WERI-Rb-1 (cell line): ENCODE measurements around the gene E4F1.

Experiments used
- DNase-seq: peaks from one replicate; pipeline ENCODE4 v3.0.0-alpha.2; 2020
- H3K27ac ChIP-seq: fragments of 250-450 bp; sonication (Bioruptor Pico); 2 replicates; pipeline ENCODE4 v1.5.1; 2020; ENCODE audit warnings: mild to moderate bottlenecking, moderate library complexity
- H3K27me3 ChIP-seq: fragments of 250-450 bp; sonication (Bioruptor Pico); 2 replicates; pipeline ENCODE4 v1.5.1; 2021; ENCODE audit warnings: mild to moderate bottlenecking, low read depth, moderate library complexity; ENCODE audit not compliant: insufficient read depth, severe bottlenecking
- H3K36me3 ChIP-seq: fragments of 250-450 bp; sonication (Bioruptor Pico); 2 replicates; pipeline ENCODE4 v1.5.1; 2020; ENCODE audit warnings: mild to moderate bottlenecking, moderate library complexity
- H3K4me3 ChIP-seq: 2 replicates; pipeline ENCODE4 v1.5.1; 2011; ENCODE audit warnings: low read depth, mild to moderate bottlenecking, control low read depth, low read length
- H3K9me3 ChIP-seq: fragments of 250-450 bp; sonication (Bioruptor Pico); 2 replicates; pipeline ENCODE4 v1.5.1; 2021; ENCODE audit warnings: mild to moderate bottlenecking, moderate library complexity; ENCODE audit not compliant: severe bottlenecking
- CTCF ChIP-seq: IDR thresholded peaks from 2 replicates; pipeline ENCODE4 v1.5.1; 2011; ENCODE audit warnings: low read depth, mild to moderate bottlenecking, control low read depth, inconsistent platforms, low read length

Gene E4F1

GRCh38 chr16:2205967-2206313, 17.5 kb upstream of the E4F1 start:
- peaks cover 44% of the 10 kb centered on the region for H3K36me3 ChIP-seq
- no peak for DNase-seq
- H3K9me3 ChIP-seq: no peaks in the 10 kb centered on the region
- peak overlapping the region; percentile 73 for H3K4me3 ChIP-seq
- no peaks in the 10 kb centered on the region for H3K27me3 ChIP-seq
- TF ChIP-seq CTCF: no peak
- peak overlapping the region; percentile 99 for H3K27ac ChIP-seq

- no peak for TF ChIP-seq CTCF
These were observed 17.0 kb upstream of the E4F1 start for GRCh38 chr16:2206420-2206779.

GRCh38 chr16:2206780-2207433, 16.5 kb upstream of the E4F1 start:
- Histone ChIP-seq H3K27ac (peak overlapping the region; percentile 99), H3K9me3 (no peaks in the 10 kb centered on the region), H3K36me3 (peaks cover 50% of the 10 kb centered on the region), H3K27me3 (no peaks in the 10 kb centered on the region), H3K4me3 (no peak overlapping the region)
- TF ChIP-seq CTCF: no peak
- no peak for DNase-seq

More at GRCh38 chr16:2206420-2206779, 17.0 kb upstream of the E4F1 start:
- H3K36me3 ChIP-seq: peaks cover 45% of the 10 kb centered on the region
- no peak for DNase-seq
- H3K27me3 ChIP-seq: no peaks in the 10 kb centered on the region
- no peak overlapping the region for H3K4me3 ChIP-seq
- H3K27ac ChIP-seq: peak overlapping the region; percentile 99
- H3K9me3 ChIP-seq: no peaks in the 10 kb centered on the region

GRCh38 chr16:2207872-2208271, 15.5 kb upstream of the E4F1 start:
- H3K36me3 ChIP-seq: peaks cover 59% of the 10 kb centered on the region
- peak overlapping the region; percentile 93 for H3K27ac ChIP-seq
- H3K4me3 ChIP-seq: no peak overlapping the region
- no peaks in the 10 kb centered on the region for H3K9me3 ChIP-seq
- H3K27me3 ChIP-seq: no peaks in the 10 kb centered on the region
- no peak for DNase-seq
- no peak for TF ChIP-seq CTCF

GRCh38 chr16:2208308-2208707, 15.1 kb upstream of the E4F1 start:
- Histone ChIP-seq H3K27me3 (no peaks in the 10 kb centered on the region), H3K27ac (peak overlapping the region; percentile 93), H3K36me3 (peaks cover 64% of the 10 kb centered on the region), H3K4me3 (no peak overlapping the region), H3K9me3 (no peaks in the 10 kb centered on the region)
- no peak for TF ChIP-seq CTCF
- DNase-seq: no peak

- Histone ChIP-seq H3K27me3 (no peaks in the 10 kb centered on the region), H3K36me3 (peaks cover 68% of the 10 kb centered on the region), H3K27ac (peak overlapping the region; percentile 93), H3K9me3 (no peaks in the 10 kb centered on the region), H3K4me3 (no peak overlapping the region)
- no peak for TF ChIP-seq CTCF
- no peak for DNase-seq
These were observed 14.6 kb upstream of the E4F1 start for GRCh38 chr16:2208772-2209171.
